Measurements from ENCODE around the gene TMPRSS3. TPM values are rescaled to one million over a fixed set of nuclear protein-coding genes. Genes with fewer than 3 reads are reported as not detected.

The TMPRSS3 gene
- total RNA-seq, 4 donors from 2014 or later: 0.34 TPM; not detected in 3

GRCh38 chr21:42343963-42344510, 51.8 kb downstream of the TMPRSS3 start:
- TF ChIP-seq CTCF (IDR thresholded peaks at IDR 0.05; ENCODE audit: low read depth): no peak

GRCh38 chr21:42343556-42343955, 52.3 kb downstream of the TMPRSS3 start:
- TF ChIP-seq CTCF (IDR thresholded peaks at IDR 0.05; ENCODE audit: low read depth): no peak

GRCh38 chr21:42343101-42343500, 52.8 kb downstream of the TMPRSS3 start:
- TF ChIP-seq CTCF (IDR thresholded peaks at IDR 0.05; ENCODE audit: low read depth): no peak

GRCh38 chr21:42341776-42342542, 53.9 kb downstream of the TMPRSS3 start:
- no peak for TF ChIP-seq CTCF (IDR thresholded peaks at IDR 0.05; ENCODE audit: low read depth)

GRCh38 chr21:42340187-42341050, 55.4 kb downstream of the TMPRSS3 start:
- TF ChIP-seq CTCF (IDR thresholded peaks at IDR 0.05; ENCODE audit: low read depth): no peak

GRCh38 chr21:42338729-42339715, 56.8 kb downstream of the TMPRSS3 start:
- TF ChIP-seq CTCF (IDR thresholded peaks at IDR 0.05; ENCODE audit: low read depth): no peak

Data from subcutaneous adipose tissue (tissue), 4 donors.